ENCODE data around the gene SHISA4. TPM values are rescaled to one million over a fixed set of nuclear protein-coding genes. Genes with fewer than 3 reads are reported as not detected.
"Not testable (repeated sequence)": the region's sequence is repeated elsewhere in the genome, so short reads cannot be mapped to it uniquely, and the experiment has no call there.

The SHISA4 gene
- 23.6 and 35.2 TPM in 2 replicates for total RNA-seq

GRCh38 chr1:201888282-201889089 lies at the start of gene SHISA4:
Gene SHISA4 (plus strand): TSS chr1:201888898. CDS start chr1:201888995, 97 bp downstream.
- no peak for DNase-seq (ENCODE audit: extremely low read depth, low read depth, low spot score)

DNA sequence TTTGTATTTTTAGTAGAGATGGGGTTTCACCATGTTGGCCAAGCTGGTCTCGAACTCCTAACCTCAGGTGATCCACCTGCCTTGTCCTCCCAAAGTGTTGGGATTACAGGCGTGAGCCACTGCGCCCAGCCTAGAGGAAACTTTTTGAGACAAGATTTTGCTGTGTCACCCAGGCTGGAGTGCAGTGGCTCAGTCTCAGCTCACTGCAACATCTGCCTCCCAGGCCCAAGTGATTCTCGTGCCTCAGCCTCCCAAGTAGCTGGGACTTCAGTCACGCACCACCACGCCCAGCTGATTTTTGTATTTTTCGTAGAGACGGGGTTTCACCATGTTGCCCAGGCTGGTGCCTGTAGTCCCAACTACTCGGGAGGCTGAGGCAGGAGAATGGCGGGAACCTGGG lies 49.6 kb upstream of the SHISA4 start:
- DNase-seq (ENCODE audit: extremely low read depth, low read depth, low spot score) = not testable (repeated sequence)

GRCh38 chr1:201840055-201840454 lies 48.6 kb upstream of the SHISA4 start:
- no peak for DNase-seq (ENCODE audit: extremely low read depth, low read depth, low spot score)

- no peak for DNase-seq (ENCODE audit: extremely low read depth, low read depth, low spot score)
These were observed 48.2 kb upstream of the SHISA4 start for GRCh38 chr1:201840490-201840889.

- DNase-seq (ENCODE audit: extremely low read depth, low read depth, low spot score) = no peak
These were observed 47.3 kb upstream of the SHISA4 start for GRCh38 chr1:201841265-201841912.

DNA sequence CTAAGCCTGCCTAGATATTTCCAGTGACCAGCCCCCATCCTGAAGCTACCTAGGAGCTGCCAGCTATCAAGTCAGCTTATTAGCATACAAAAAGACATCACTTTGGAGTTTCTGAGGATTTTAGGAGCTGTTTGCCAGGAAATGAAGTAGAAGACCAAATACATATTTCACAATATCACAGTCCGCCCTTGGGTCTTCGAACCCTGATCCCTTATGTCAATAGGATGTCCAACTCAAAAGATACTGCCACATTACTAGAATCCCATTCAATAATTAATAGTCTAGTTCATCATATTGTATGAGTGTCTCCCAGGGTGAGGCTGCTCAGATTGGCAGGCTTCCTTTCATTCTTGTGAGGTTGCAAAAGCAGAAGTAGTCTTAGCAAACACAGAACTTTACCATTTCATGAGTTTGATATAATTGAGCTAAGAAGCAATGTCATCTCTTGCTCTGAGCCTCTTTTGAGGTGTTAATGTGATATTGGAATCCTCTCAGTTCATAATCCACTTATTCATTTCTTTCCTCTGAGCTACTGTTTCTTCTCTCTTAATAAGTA lies 46.1 kb upstream of the SHISA4 start:
- no peak for DNase-seq (ENCODE audit: extremely low read depth, low read depth, low spot score)

GRCh38 chr1:201845331-201846083 lies 43.2 kb upstream of the SHISA4 start:
- DNase-seq (ENCODE audit: extremely low read depth, low read depth, low spot score) = no peak

GRCh38 chr1:201847150-201847549 lies 41.5 kb upstream of the SHISA4 start:
- no peak for DNase-seq (ENCODE audit: extremely low read depth, low read depth, low spot score)

- no peak for DNase-seq (ENCODE audit: extremely low read depth, low read depth, low spot score)
These were observed 40.5 kb upstream of the SHISA4 start for GRCh38 chr1:201848230-201848629.

- no peak for DNase-seq (ENCODE audit: extremely low read depth, low read depth, low spot score)
These were observed 39.2 kb upstream of the SHISA4 start for GRCh38 chr1:201849372-201850052.

DNA sequence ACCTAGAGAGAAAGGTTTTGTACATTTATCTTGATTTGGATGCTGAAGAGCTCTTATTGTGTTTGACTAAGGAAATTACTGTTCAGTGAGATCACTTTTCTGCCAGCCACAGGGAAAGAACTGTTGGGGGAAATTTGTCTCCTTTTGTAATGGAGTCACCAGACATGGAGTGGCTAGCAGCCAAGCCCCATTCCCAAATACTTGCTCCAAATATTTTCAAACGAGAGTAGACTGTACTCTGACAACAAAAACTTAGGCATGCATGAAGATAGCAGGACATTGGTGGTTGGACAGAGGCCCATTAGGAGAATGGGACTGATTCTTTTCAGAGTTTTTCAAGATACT lies 38.7 kb upstream of the SHISA4 start:
- peak; percentile 80 for DNase-seq (ENCODE audit: extremely low read depth, low read depth, low spot score)

- no peak for DNase-seq (ENCODE audit: extremely low read depth, low read depth, low spot score)
These were observed 36.7 kb upstream of the SHISA4 start for GRCh38 chr1:201851949-201852348.

- not testable (repeated sequence) for DNase-seq (ENCODE audit: extremely low read depth, low read depth, low spot score)
These were observed 32.0 kb upstream of the SHISA4 start for GRCh38 chr1:201856722-201857121.

- peak; percentile 67 for DNase-seq (ENCODE audit: extremely low read depth, low read depth, low spot score)
These were observed 29.3 kb upstream of the SHISA4 start for GRCh38 chr1:201859424-201859823.

GRCh38 chr1:201861448-201861847 lies 27.2 kb upstream of the SHISA4 start:
- no peak for DNase-seq (ENCODE audit: extremely low read depth, low read depth, low spot score)

DNA sequence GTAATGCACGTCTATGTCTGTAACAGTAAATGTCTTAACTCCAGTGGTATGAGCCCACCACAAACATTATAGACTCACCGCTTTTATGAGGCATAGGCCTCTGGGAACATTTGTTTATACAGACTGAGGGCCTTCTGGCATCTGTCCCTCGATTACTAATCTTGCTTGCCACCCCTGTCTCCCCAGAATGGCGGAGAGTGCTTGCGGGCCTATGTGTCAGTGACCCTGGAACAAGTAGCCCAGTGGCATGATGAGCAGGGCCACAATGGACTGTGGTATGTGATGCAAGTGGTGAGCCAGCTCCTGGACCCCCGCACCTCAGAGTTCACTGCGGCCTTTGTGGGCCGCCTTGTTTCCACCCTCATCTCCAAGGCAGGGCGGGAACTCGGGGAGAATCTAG lies 18.3 kb upstream of the SHISA4 start:
- no peak for DNase-seq (ENCODE audit: extremely low read depth, low read depth, low spot score)

- no peak for DNase-seq (ENCODE audit: extremely low read depth, low read depth, low spot score)
These were observed 14.0 kb upstream of the SHISA4 start for GRCh38 chr1:201874672-201875071.

DNA sequence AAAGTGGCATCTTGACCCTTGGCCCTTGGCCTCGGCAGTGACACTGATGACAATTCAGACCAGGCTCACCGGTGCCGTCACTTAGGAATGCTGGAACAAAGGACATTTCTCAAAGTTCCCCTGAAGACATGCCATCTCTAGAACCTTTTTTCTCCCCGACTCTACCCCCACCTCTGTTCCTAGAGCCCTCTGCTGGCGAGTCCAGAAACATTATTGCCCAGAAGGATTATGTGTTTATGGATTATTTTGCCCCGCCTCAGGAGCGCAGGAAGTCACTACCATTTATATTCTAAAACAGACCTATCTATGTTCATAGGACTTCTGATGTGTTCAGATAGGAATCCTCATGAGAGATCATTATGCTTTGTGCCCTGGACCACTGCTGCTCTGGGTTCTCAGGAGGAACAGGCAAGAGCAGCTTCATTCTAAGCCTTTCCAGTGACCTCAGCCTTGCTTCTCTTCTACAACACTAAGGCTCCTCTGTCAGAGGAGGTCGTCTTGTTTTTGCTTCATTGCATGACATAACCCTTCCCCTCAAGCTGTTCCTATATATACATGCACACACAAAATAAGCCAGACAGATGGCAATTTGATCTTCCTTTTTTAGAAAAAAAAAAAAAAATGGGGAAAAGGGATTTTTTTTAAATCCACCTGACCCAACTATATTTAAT lies 12.4 kb upstream of the SHISA4 start:
- no peak for DNase-seq (ENCODE audit: extremely low read depth, low read depth, low spot score)

- DNase-seq (ENCODE audit: extremely low read depth, low read depth, low spot score) = no peak
These were observed 10.8 kb upstream of the SHISA4 start for GRCh38 chr1:201877877-201878401.
